ENCODE measurements around the gene DUSP9.

DNA sequence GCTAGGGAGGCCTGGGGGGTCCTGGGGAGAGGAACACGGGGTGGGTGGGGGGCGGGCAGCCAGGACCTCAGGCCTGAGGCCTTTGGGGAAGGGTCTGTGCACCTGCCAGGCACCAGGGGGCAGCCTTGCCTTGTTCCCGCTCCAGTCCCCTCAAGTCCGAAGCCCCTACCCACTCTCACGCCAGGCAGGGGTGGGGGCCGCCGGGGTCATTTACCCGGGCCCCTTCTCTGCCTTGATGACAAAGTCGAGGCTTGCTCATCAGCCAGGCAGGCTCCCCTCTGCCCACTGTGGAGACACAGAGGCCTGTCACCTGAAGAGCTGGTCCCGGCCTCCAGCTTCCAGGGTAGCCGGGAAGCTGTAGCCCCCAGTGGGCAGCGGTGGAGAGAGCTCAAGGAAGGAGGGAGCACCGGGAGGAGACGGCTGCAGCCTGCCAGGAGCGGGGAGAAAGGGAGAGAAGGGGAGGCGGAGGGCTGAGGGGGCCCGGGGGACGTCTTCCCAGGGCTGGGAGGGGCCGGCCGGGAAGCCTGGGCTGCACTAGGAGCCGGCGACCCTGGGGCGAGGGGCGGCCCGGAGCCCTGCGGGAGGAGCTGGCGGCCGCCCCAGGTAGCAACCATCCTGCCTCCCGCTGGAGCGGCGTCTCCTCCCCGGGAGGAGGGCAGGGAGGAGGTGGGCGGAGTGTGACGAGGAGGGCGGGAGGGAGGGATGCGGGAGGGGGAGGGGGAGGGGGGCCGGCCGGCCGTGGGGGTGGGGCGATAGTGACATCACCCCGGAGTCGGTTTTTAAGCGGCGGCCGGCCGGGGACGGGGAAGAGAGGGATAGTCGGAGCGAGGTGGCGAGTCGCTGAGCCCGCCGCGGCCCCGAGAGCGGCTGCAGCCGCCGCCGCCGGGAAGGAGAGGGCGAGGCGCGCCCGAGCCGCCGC is 40.4 kb downstream of the DUSP9 start, which contains the start of gene SLC6A8:
- TF ChIP-seq, protein P1, sequence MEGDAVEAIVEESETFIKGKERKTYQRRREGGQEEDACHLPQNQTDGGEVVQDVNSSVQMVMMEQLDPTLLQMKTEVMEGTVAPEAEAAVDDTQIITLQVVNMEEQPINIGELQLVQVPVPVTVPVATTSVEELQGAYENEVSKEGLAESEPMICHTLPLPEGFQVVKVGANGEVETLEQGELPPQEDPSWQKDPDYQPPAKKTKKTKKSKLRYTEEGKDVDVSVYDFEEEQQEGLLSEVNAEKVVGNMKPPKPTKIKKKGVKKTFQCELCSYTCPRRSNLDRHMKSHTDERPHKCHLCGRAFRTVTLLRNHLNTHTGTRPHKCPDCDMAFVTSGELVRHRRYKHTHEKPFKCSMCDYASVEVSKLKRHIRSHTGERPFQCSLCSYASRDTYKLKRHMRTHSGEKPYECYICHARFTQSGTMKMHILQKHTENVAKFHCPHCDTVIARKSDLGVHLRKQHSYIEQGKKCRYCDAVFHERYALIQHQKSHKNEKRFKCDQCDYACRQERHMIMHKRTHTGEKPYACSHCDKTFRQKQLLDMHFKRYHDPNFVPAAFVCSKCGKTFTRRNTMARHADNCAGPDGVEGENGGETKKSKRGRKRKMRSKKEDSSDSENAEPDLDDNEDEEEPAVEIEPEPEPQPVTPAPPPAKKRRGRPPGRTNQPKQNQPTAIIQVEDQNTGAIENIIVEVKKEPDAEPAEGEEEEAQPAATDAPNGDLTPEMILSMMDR (IDR thresholded peaks at IDR 0.05), result peak in 11 of 12 donors; percentile 20 to 54 (median 36)
- no peak for TF ChIP-seq POLR2A (IDR thresholded peaks at IDR 0.05)

All from heart left ventricle (tissue), 13 donors.